ENCODE measurements around the gene ZSWIM8. TPM values are rescaled to one million over a fixed set of nuclear protein-coding genes. Genes with fewer than 3 reads are reported as not detected.
A peak's percentile ranks its signal among the peaks of the same experiment; 100 is the strongest.

The ZSWIM8 gene
- total and polyA plus RNA-seq, 2 donors (not counting 1 experiment from before 2014, with no cell fraction given): 110 to 147 TPM

GRCh38 chr10:73809061-73809818, 23.8 kb downstream of the ZSWIM8 start:
- H3K27ac ChIP-seq (ENCODE audit: low read length in 2 of 2): no peak overlapping the region
- H3K4me3 ChIP-seq (ENCODE audit: control extremely low read depth in 1 of 5, extremely low read depth in 1 of 5, insufficient read depth in 1 of 5, low read depth in 2 of 5, low read length in 4 of 5): no peak overlapping the region
- H3K9ac ChIP-seq (ENCODE audit: low read length): no peak overlapping the region
- no peak for ATAC-seq (ENCODE audit: low read depth)
- intact Hi-C loops (cut with micrococcal nuclease): no loop called here
- no peak for DNase-seq
- ChIA-PET CTCF (interaction anchor here (0.7 to 2.6 kb wide), 5 partner anchors 18 to 70 kb away, joined by 3 to 13 read pairs (median 5); partner anchors contain the start of gene ZSWIM8), POLR2A (interaction anchor here (0.7 to 2.0 kb wide), 4 partner anchors 21 to 314 kb away, joined by 3 to 6 read pairs (median 4); partner anchors contain the start of gene PPP3CB)
- 70% methylated on average over 2 of the region's 5 CpGs for WGBS (ENCODE audit: insufficient coverage)
- no peaks in the 10 kb centered on the region for H3K9me3 Mint-ChIP-seq (ENCODE audit: insufficient read depth)
- peaks cover 49% of the 10 kb centered on the region for H3K79me2 ChIP-seq (ENCODE audit: control insufficient read depth, insufficient read depth, low read length)
- no peaks in the 10 kb centered on the region for H3K27me3 ChIP-seq (replicated peaks in 1 of 4; ENCODE audit: control extremely low read depth in 1 of 4, control insufficient read depth in 3 of 4, insufficient read depth in 4 of 4, low read length in 3 of 4)
- peak overlapping the region; percentile 88 for H3K4me3 Mint-ChIP-seq
- peaks cover 5 to 31% of the 10 kb centered on the region in 2 donors for H3K4me1 ChIP-seq (ENCODE audit: control insufficient read depth in 2 of 2, insufficient read depth in 2 of 2, low read length in 2 of 2)
- TF ChIP-seq CTCF (IDR thresholded peaks at IDR 0.05): no peak
- no peak for TF ChIP-seq EZH2 (IDR thresholded peaks at IDR 0.05; ENCODE audit: borderline replicate concordance, insufficient read depth, low read depth, low read length, poor library complexity, severe bottlenecking)
- H3K4me1 Mint-ChIP-seq: peaks cover 33% of the 10 kb centered on the region
- H3K27ac Mint-ChIP-seq: peak overlapping the region; percentile 66
- no peaks in the 10 kb centered on the region for H3K27me3 Mint-ChIP-seq
- H4K20me1 ChIP-seq (ENCODE audit: control insufficient read depth, insufficient read depth, low read length, poor library complexity, severe bottlenecking): peaks cover 33% of the 10 kb centered on the region
- H2AFZ ChIP-seq (ENCODE audit: insufficient read depth, low read depth, low read length, poor library complexity, severe bottlenecking): no peak overlapping the region
- no peak overlapping the region for H3K4me2 ChIP-seq (replicated peaks; ENCODE audit: low read depth, low read length, poor library complexity, severe bottlenecking)
- H3K36me3 ChIP-seq (replicated peaks in 1 of 2; ENCODE audit: control extremely low read depth in 1 of 2, control insufficient read depth in 1 of 2, extremely low read depth in 1 of 2, insufficient read depth in 2 of 2, low read length in 1 of 2): peaks cover 0 to 41% of the 10 kb centered on the region in 2 experiments
- no peaks in the 10 kb centered on the region for H3K9me3 ChIP-seq (ENCODE audit: control extremely low read depth in 1 of 3, control insufficient read depth in 2 of 3, insufficient read depth in 1 of 3, low read length in 2 of 3)

GRCh38 chr10:73810358-73810734, 24.9 kb downstream of the ZSWIM8 start:
- H3K4me3 Mint-ChIP-seq: peak overlapping the region; percentile 88
- no peaks in the 10 kb centered on the region for H3K9me3 Mint-ChIP-seq (ENCODE audit: insufficient read depth)
- no peaks in the 10 kb centered on the region for H3K27me3 Mint-ChIP-seq
- intact Hi-C loops (cut with micrococcal nuclease): loop anchor here (5.0 kb wide), 1 partner anchor 37 kb away; no protein-coding TSS in a partner anchor
- peaks cover 49% of the 10 kb centered on the region for H3K79me2 ChIP-seq (ENCODE audit: control insufficient read depth, insufficient read depth, low read length)
- peak overlapping the region; percentile 83 for H2AFZ ChIP-seq (ENCODE audit: insufficient read depth, low read depth, low read length, poor library complexity, severe bottlenecking)
- H3K9ac ChIP-seq (ENCODE audit: low read length): peak overlapping the region; percentile 94
- POLR2A ChIA-PET: interaction anchor here (0.8 to 2.0 kb wide), 3 partner anchors 11 to 315 kb away, joined by 3 to 6 read pairs (median 6); partner anchors contain the start of gene PPP3CB
- H3K4me1 ChIP-seq (ENCODE audit: control insufficient read depth in 2 of 2, insufficient read depth in 2 of 2, low read length in 2 of 2): peaks cover 4 to 26% of the 10 kb centered on the region in 2 donors
- peak overlapping the region; percentile 90 for H3K4me2 ChIP-seq (replicated peaks; ENCODE audit: low read depth, low read length, poor library complexity, severe bottlenecking)
- peaks cover 33% of the 10 kb centered on the region for H3K4me1 Mint-ChIP-seq
- WGBS (ENCODE audit: insufficient coverage): 92% methylated on average over 5 of the region's 7 CpGs
- peak overlapping the region; percentile 58 to 83 (median 76) for H3K4me3 ChIP-seq (ENCODE audit: control extremely low read depth in 1 of 5, extremely low read depth in 1 of 5, insufficient read depth in 1 of 5, low read depth in 2 of 5, low read length in 4 of 5)
- peak overlapping the region; percentile 91 for H3K27ac Mint-ChIP-seq
- peak overlapping the region in 1 of 2 donors; percentile 94 for H3K27ac ChIP-seq (ENCODE audit: low read length in 2 of 2)
- DNase-seq (no peak), ATAC-seq (ENCODE audit: low read depth) (no peak)
- peaks cover 0 to 38% of the 10 kb centered on the region in 2 experiments for H3K36me3 ChIP-seq (replicated peaks in 1 of 2; ENCODE audit: control extremely low read depth in 1 of 2, control insufficient read depth in 1 of 2, extremely low read depth in 1 of 2, insufficient read depth in 2 of 2, low read length in 1 of 2)
- no peaks in the 10 kb centered on the region for H3K27me3 ChIP-seq (replicated peaks in 1 of 4; ENCODE audit: control extremely low read depth in 1 of 4, control insufficient read depth in 3 of 4, insufficient read depth in 4 of 4, low read length in 3 of 4)
- H4K20me1 ChIP-seq (ENCODE audit: control insufficient read depth, insufficient read depth, low read length, poor library complexity, severe bottlenecking): peaks cover 32% of the 10 kb centered on the region
- CTCF ChIA-PET: interaction anchor here (1.2 to 2.6 kb wide), 5 partner anchors 25 to 69 kb away, joined by 3 to 13 read pairs (median 5); partner anchors contain the start of genes CAMK2G and ZSWIM8
- TF ChIP-seq CTCF (IDR thresholded peaks at IDR 0.05) (no peak), EZH2 (IDR thresholded peaks at IDR 0.05; ENCODE audit: borderline replicate concordance, insufficient read depth, low read depth, low read length, poor library complexity, severe bottlenecking) (no peak)
- H3K9me3 ChIP-seq (ENCODE audit: control extremely low read depth in 1 of 3, control insufficient read depth in 2 of 3, insufficient read depth in 1 of 3, low read length in 2 of 3): no peaks in the 10 kb centered on the region

Data from B cell (primary cell).